OCI-LY1 (cell line): ENCODE results near the gene ZFHX3.

ENCODE experiments used
- H2AFZ ChIP-seq: fragments of 200-600 bp; sonication (generic), shearing (Covaris generic); 2 replicates; pipeline ENCODE4 v1.6.0; 2014; ENCODE audit warnings: antibody characterized with exemption, mild to moderate bottlenecking, low read length
- H3F3A ChIP-seq: fragments of 200-600 bp; sonication (generic), shearing (Covaris generic); 2 replicates; pipeline ENCODE4 v1.6.0; 2014; ENCODE audit warnings: mild to moderate bottlenecking, antibody characterized with exemption, low read length, moderate library complexity; ENCODE audit not compliant: insufficient read depth
- H3K27ac ChIP-seq: fragments of 200-600 bp; sonication (generic); 2 replicates; pipeline ENCODE4 v1.5.1; 2014; ENCODE audit warnings: low read length, mixed run types, mild to moderate bottlenecking, low read depth; ENCODE audit not compliant: poor library complexity, severe bottlenecking
- H3K27me3 ChIP-seq: fragments of 200-600 bp; sonication (generic); 2 replicates; pipeline ENCODE4 v1.6.0; 2014; ENCODE audit warnings: antibody characterized with exemption, mild to moderate bottlenecking, low read length, moderate library complexity; ENCODE audit not compliant: insufficient read depth
- H3K36me3 ChIP-seq: fragments of 200-600 bp; sonication (generic); 2 replicates; pipeline ENCODE4 v1.6.1; 2014; ENCODE audit warnings: mild to moderate bottlenecking, antibody characterized with exemption, low read length, moderate library complexity, mixed read lengths; ENCODE audit not compliant: insufficient read depth
- H3K4me1 ChIP-seq: fragments of 200-600 bp; sonication (generic); 2 replicates; pipeline ENCODE4 v1.5.1; 2014; ENCODE audit warnings: mild to moderate bottlenecking, low read length, moderate library complexity; ENCODE audit not compliant: insufficient read depth, severe bottlenecking
- H3K4me2 ChIP-seq: fragments of 200-600 bp; sonication (generic), shearing (Covaris generic); 2 replicates; pipeline ENCODE4 v1.6.1; 2014; ENCODE audit warnings: low read length
- H3K4me3 ChIP-seq: fragments of 200-600 bp; sonication (generic); 2 replicates; pipeline ENCODE4 v1.5.1; 2014; ENCODE audit warnings: low read length, low read depth, mild to moderate bottlenecking, mixed read lengths; ENCODE audit not compliant: poor library complexity, severe bottlenecking
- H3K79me2 ChIP-seq: fragments of 200-600 bp; shearing (Covaris generic); 2 replicates; pipeline ENCODE4 v1.6.1; 2016; ENCODE audit warnings: mixed run types, low read length, mixed read lengths; ENCODE audit not compliant: insufficient read depth
- H3K9ac ChIP-seq: fragments of 200-600 bp; sonication (generic), shearing (Covaris generic); 2 replicates; pipeline ENCODE4 v1.6.1; 2014; ENCODE audit warnings: mild to moderate bottlenecking, low read length, mixed read lengths
- H3K9me2 ChIP-seq: fragments of 200-600 bp; sonication (generic), shearing (Covaris generic); 2 replicates; pipeline ENCODE4 v1.6.1; 2014; ENCODE audit warnings: low read depth, mild to moderate bottlenecking, low read length, mixed read lengths
- H3K9me3 ChIP-seq: fragments of 200-600 bp; shearing (Covaris generic); 2 replicates; pipeline ENCODE4 v1.6.1; 2014; ENCODE audit warnings: low read length, mixed read lengths
- H4K20me1 ChIP-seq: fragments of 200-600 bp; sonication (generic), shearing (Covaris generic); 2 replicates; pipeline ENCODE4 v1.6.0; 2016; ENCODE audit warnings: mild to moderate bottlenecking, low read length; ENCODE audit not compliant: insufficient read depth
- CTCF ChIP-seq: fragments of 200-600 bp; sonication (generic), shearing (Covaris generic); IDR thresholded peaks from 2 replicates; pipeline ENCODE4 v1.5.1; 2017; ENCODE audit warnings: mild to moderate bottlenecking, antibody characterized with exemption, low read length, moderate library complexity, mixed read lengths
- EZH2 ChIP-seq: fragments of 200-600 bp; sonication (generic), shearing (Covaris generic); IDR thresholded peaks from 2 replicates; pipeline ENCODE4 v1.8.0; 2017; ENCODE audit warnings: borderline replicate concordance, mixed run types, mild to moderate bottlenecking, antibody characterized with exemption, low read length, moderate library complexity, mixed read lengths

ZFHX3 gene

GRCh38 chr16:72985148-72985941, 62.6 kb downstream of the ZFHX3 start:
- no peak overlapping the region for H3K27ac ChIP-seq

DNA sequence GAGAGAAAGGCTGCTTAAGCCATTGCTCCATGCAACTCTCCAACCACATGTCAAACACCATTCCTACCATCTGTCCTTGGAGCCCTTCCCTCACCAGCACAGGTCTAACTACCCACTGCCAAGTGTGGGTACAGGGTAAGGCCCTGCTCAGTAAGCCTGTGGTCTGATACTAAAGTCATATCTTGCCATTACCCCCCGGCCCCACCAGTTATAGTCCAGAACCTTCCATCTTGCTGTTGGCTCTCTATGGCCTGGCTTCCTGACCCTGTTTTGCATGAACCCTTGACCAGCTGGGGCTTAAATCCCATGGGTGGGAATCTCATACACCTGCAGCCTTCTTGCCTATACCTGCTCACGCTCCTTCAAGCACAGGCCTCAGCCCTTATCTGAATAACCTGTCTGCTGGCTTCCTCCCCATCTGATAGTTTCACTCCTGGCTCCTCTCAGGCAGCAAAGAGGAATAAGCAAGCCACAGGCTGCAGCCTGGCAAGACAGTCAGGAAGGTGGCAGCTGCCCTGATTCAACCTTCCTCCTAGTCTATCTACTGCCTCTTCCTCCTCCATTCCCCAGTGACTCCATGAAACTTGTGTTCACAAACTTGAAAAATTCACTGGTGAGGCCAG, 64.1 kb downstream of the ZFHX3 start:
- Histone ChIP-seq H3K4me3 (no peak overlapping the region), H3K4me1 (no peaks in the 10 kb centered on the region), H3K9ac (no peak overlapping the region), H3K27ac (no peak overlapping the region), H3K79me2 (no peaks in the 10 kb centered on the region), H4K20me1 (no peaks in the 10 kb centered on the region), H3K4me2 (no peak overlapping the region), H3K9me2 (no peaks in the 10 kb centered on the region), H3K27me3 (no peaks in the 10 kb centered on the region; the same call in 1 of the 2 replicates), H2AFZ (no peak overlapping the region), H3K9me3 (no peaks in the 10 kb centered on the region), H3K36me3 (no peaks in the 10 kb centered on the region), H3F3A (no peaks in the 10 kb centered on the region)
- TF ChIP-seq CTCF (no peak), EZH2 (no peak)

More at GRCh38 chr16:72985148-72985941, 62.6 kb downstream of the ZFHX3 start:
- Histone ChIP-seq H3K27me3 (no peaks in the 10 kb centered on the region), H3K9me2 (no peaks in the 10 kb centered on the region), H3K9ac (no peak overlapping the region), H3K79me2 (no peaks in the 10 kb centered on the region), H2AFZ (no peak overlapping the region), H3K4me3 (no peak overlapping the region), H3F3A (no peaks in the 10 kb centered on the region), H3K4me1 (no peaks in the 10 kb centered on the region), H3K4me2 (no peak overlapping the region), H4K20me1 (no peaks in the 10 kb centered on the region), H3K36me3 (no peaks in the 10 kb centered on the region), H3K9me3 (no peaks in the 10 kb centered on the region)
- TF ChIP-seq EZH2 = no peak
- TF ChIP-seq CTCF = no peak

- H3K36me3 ChIP-seq = no peaks in the 10 kb centered on the region
- H3K9me2 ChIP-seq = no peaks in the 10 kb centered on the region
- H3K4me2 ChIP-seq = no peak overlapping the region
- H3K4me1 ChIP-seq = no peaks in the 10 kb centered on the region
- no peaks in the 10 kb centered on the region for H3K9me3 ChIP-seq
- no peak overlapping the region for H3K27ac ChIP-seq
- H3K4me3 ChIP-seq = no peak overlapping the region
- no peaks in the 10 kb centered on the region for H4K20me1 ChIP-seq
- no peaks in the 10 kb centered on the region for H3K79me2 ChIP-seq
- no peaks in the 10 kb centered on the region for H3F3A ChIP-seq
- H3K9ac ChIP-seq = no peak overlapping the region
- H2AFZ ChIP-seq = no peak overlapping the region
- H3K27me3 ChIP-seq = no peaks in the 10 kb centered on the region; the same call in 1 of the 2 replicates
- no peak for TF ChIP-seq CTCF
- no peak for TF ChIP-seq EZH2
These were observed 64.7 kb downstream of the ZFHX3 start for GRCh38 chr16:72983241-72983640.
